GM10847 (cell line): ENCODE results near the gene LRRC18.

ENCODE experiments used
- POLR2A ChIP-seq: IDR thresholded peaks from 2 replicates; pipeline ENCODE4 v1.6.1; 2011; ENCODE audit not compliant: insufficient read length; ENCODE audit errors: extremely low read depth

LRRC18 gene

GRCh38 chr10:48884179-48885045 lies 55.2 kb downstream of the LRRC18 start:
- TF ChIP-seq POLR2A, result no peak

- no peak for TF ChIP-seq POLR2A
Observed at GRCh38 chr10:48883701-48884100, 55.9 kb downstream of the LRRC18 start.

- TF ChIP-seq POLR2A, result no peak
Observed at GRCh38 chr10:48882881-48883280, 56.8 kb downstream of the LRRC18 start.

- TF ChIP-seq POLR2A, result no peak
Observed at GRCh38 chr10:48881937-48882336, 57.7 kb downstream of the LRRC18 start.

- no peak for TF ChIP-seq POLR2A
Observed at GRCh38 chr10:48880016-48880705, 59.5 kb downstream of the LRRC18 start.

- no peak for TF ChIP-seq POLR2A
Observed at GRCh38 chr10:48879451-48879850, 60.2 kb downstream of the LRRC18 start.

GRCh38 chr10:48878091-48878490 lies 61.5 kb downstream of the LRRC18 start:
- no peak for TF ChIP-seq POLR2A

GRCh38 chr10:48872234-48872633 lies 67.4 kb downstream of the LRRC18 start:
- TF ChIP-seq POLR2A, result no peak
